Measurements from ENCODE around the gene CLASRP. TPM values are rescaled to one million over a fixed set of nuclear protein-coding genes. Genes with fewer than 3 reads are reported as not detected.

CLASRP gene
- total RNA-seq, 1 donor from 2014 or later = 128 TPM

DNA sequence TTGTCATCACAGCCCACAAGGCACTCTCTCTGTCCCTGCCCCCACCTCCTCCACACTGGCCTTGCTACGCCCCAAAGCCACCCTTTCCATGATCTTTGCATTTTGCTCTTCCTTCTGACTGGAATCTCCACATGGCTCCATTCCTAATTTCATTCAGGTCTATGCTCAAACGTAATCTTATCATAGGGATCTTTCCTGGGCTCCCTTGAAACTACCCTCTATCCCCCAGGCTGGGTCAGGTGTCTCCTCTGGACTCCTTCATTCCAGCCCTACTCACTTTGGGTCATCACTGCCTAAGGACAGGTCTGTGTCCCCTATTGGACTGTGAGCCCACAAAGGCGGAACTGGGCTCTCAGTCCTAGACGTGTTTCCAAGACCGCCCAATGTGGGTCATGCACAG, 43.3 kb downstream of the CLASRP start:
- DNase-seq (ENCODE audit: low spot score) = no peak

GRCh38 chr19:45086480-45086879, 47.6 kb downstream of the CLASRP start:
- no peak for DNase-seq (ENCODE audit: low spot score)

DNA sequence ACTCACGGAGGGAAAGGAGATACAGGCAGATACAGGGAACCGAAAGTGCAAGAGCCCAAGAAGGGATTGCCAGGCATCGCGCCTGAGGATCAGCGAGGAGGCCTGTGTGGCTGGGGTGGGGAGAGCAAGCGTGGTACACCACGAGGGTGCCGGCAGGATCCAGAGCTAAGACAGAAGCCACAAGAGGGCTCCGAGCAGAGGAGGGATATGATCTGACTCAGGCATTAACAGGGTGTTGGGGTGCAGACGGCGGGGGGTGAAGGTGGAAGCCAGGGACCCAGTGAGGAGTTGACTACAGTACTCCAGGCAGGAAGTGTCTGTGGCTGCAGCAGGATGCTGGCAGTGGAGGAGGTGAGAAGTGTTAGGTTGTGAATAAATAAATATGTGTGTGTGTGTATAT, 48.7 kb downstream of the CLASRP start:
- no peak for DNase-seq (ENCODE audit: low spot score)

DNA sequence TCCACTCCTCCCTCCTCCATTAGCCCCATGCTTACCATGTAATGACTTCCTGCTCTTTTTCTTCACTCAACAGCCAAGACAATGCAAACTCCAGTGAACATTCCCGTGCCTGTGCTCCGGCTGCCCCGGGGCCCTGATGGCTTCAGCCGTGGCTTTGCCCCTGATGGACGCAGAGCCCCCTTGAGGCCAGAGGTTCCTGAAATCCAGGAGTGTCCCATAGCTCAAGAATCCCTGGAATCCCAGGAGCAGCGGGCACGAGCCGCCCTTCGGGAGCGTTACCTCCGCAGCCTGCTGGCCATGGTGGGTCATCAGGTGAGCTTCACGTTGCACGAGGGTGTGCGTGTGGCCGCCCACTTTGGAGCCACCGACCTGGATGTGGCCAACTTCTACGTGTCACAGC, 51.2 kb downstream of the CLASRP start:
- no peak for DNase-seq (ENCODE audit: low spot score)

- DNase-seq (ENCODE audit: low spot score) = no peak
These were observed 51.8 kb downstream of the CLASRP start for GRCh38 chr19:45090606-45091005.

DNA sequence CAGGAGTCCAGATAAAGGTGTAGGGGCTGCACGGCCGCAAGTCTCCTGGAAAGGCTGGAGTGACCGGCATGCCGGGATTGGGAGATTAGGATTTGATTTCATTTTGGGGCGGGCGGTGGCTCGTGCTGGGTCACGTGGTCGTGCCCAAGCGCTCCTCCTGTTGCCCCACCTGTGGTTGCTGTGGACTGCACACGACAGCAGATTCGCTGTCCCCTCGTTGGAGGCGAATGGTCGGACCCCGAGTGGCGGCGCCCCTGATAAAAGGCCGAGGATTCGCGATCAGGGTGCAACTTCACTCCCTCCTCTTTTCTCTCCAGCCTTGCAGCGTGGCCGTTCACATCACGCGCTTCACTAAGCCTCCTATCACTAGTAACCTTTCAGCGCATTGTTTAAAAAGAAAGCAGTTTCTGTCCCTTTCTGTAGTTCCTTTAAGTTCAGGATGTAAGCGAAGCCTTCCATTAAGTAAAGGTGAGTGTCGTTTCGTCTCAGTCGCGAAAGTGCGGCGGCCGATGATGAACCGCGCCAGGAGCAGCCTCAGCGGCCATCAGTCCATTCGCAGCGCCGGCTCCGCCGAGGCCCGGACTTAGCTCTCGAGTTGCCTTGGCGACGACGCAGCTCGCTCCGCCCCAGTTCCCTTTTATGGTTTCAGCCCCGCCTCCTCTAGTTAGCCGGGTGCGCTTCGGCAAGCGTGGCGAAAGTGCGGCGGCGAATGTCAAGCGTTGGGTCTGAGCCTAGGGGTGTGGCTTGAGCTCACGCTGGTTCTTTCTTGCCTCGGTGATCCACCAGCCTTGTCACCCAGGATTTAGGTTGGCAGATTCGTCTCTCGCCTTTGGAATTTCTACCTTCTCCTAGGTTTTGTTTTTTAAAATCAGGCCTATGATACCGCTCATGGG, 52.4 kb downstream of the CLASRP start:
- DNase-seq (ENCODE audit: low spot score) = peak; percentile 99

- peak; percentile 95 for DNase-seq (ENCODE audit: low spot score)
These were observed 54.2 kb downstream of the CLASRP start, which contains the start of gene PPP1R37 for GRCh38 chr19:45092747-45093678. TSS of gene PPP1R37 (plus strand) at chr19:45093179. CDS start at chr19:45093326, 147 bp downstream.

GRCh38 chr19:45094137-45094536, 55.3 kb downstream of the CLASRP start:
- DNase-seq (ENCODE audit: low spot score) = no peak

DNA sequence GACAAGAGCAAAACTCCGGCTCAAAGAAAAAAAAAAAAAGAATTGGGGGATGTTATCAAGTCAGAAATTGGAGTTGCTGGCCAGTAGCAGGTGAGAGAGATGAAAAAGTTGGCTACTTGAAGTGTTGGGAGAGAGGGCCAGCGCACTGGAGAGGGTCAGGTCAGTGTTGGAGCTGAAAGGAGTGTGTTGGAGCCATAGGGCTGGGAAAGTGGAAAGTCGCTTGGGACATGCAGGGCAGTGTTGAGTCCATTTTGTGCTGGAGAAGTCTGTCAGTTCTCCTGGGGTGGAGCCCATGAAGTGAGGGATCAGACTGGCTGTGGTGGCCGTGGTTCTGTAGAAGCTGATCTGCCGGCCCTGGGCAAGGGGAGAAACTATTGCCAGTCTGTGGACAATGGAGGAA, 55.9 kb downstream of the CLASRP start:
- DNase-seq (ENCODE audit: low spot score) = no peak

- no peak for DNase-seq (ENCODE audit: low spot score)
These were observed 56.9 kb downstream of the CLASRP start for GRCh38 chr19:45095496-45096413.

DNA sequence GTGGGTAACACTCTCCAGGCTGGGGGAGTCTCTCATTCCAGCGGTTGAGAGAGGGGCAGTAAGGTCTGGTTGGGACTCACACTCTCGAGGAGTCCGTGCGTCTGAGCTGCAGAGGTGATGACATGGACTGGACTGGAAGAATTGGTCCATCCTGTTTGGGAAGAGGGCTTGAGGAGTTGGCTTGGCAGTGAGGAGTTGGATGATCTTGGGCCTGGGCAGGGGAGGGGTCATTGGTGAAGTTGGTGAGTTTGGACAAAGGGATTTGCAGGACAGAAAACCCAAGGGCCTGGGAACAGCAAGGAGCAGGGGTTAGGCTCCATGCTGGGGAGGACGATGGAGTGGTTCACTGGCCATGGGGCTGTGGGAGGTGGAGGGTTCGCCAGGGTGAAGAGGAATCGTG, 57.9 kb downstream of the CLASRP start:
- no peak for DNase-seq (ENCODE audit: low spot score)

DNA sequence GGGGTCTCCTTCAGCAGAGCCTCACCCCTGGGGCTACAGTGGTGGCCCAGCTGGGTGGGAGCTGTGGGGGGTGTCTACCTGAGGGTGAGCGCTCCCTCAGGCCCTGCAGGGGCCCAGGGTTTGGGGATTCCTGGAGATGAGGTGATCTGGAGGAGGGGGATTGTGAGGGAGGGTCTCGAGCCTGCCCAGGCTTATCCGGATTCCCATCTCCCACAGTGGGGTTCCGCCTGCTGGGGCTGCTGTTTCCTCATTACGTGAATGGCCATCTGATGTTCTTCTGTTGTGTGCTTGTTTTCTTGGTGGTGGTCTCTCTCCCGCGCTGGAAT, 58.6 kb downstream of the CLASRP start:
- no peak for DNase-seq (ENCODE audit: low spot score)

GRCh38 chr19:45097776-45098520, 59.1 kb downstream of the CLASRP start:
- peak; percentile 70 for DNase-seq (ENCODE audit: low spot score)

- no peak for DNase-seq (ENCODE audit: low spot score)
These were observed 59.9 kb downstream of the CLASRP start for GRCh38 chr19:45098521-45099466.

GRCh38 chr19:45099467-45100191, 60.8 kb downstream of the CLASRP start:
- peak; percentile 79 for DNase-seq (ENCODE audit: low spot score)

DNA sequence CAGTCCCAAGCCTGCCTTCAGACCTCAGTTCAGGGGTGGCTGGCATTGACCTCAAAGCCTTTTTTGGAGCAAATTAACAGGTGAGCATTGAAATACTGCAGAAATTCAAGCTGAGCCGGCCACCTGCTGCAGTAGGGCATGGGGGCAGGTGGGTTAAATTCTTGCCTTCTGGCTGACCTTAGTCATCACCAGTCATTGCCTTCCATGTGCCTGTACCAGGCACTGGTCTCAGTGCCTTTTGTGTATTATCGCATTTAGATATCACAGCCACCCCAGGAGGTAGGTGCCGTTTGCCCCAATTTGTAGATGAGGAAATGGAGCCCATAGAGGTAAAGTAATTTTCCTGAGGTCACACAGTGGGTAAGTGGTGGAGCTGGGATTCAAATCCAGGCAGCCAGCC, 61.4 kb downstream of the CLASRP start:
- no peak for DNase-seq (ENCODE audit: low spot score)

DNA sequence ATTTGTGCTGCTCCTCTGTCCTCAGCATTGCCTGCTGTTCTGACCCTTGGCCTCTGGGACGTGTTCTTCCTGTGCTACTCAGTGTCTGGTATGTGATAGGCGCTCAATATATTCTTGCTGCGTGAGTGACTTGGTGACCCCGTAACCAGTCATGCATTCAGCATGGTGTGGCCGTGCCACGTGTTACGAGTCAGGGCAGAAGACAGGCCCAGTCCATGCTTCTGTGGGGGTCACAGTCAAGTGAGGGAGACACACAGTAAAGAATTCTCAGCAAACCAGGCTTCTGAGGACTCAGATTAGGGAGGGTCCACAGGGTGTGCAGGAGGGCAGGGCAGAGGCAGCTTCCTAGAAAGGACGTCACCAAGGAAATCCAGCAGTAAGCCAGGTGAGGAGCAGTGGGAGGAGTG, 62.0 kb downstream of the CLASRP start:
- DNase-seq (ENCODE audit: low spot score) = no peak

- DNase-seq (ENCODE audit: low spot score) = no peak
These were observed 63.0 kb downstream of the CLASRP start for GRCh38 chr19:45101806-45102205.

GRCh38 chr19:45102481-45102880, 63.6 kb downstream of the CLASRP start:
- no peak for DNase-seq (ENCODE audit: low spot score)

All from ureter (tissue), 1 donor.